Stimulated activated CD8-positive, alpha-beta memory T cell treated with anti-CD3 and anti-CD28 coated beads, Interleukin-4, amount 100 ng/mL, for 48 hours (primary cell): ENCODE results near the gene KRTAP10-1.

ENCODE experiments used
- DNase-seq: peaks from one replicate; pipeline ENCODE4 v3.0.0-alpha.2; 2020

KRTAP10-1 gene

DNA sequence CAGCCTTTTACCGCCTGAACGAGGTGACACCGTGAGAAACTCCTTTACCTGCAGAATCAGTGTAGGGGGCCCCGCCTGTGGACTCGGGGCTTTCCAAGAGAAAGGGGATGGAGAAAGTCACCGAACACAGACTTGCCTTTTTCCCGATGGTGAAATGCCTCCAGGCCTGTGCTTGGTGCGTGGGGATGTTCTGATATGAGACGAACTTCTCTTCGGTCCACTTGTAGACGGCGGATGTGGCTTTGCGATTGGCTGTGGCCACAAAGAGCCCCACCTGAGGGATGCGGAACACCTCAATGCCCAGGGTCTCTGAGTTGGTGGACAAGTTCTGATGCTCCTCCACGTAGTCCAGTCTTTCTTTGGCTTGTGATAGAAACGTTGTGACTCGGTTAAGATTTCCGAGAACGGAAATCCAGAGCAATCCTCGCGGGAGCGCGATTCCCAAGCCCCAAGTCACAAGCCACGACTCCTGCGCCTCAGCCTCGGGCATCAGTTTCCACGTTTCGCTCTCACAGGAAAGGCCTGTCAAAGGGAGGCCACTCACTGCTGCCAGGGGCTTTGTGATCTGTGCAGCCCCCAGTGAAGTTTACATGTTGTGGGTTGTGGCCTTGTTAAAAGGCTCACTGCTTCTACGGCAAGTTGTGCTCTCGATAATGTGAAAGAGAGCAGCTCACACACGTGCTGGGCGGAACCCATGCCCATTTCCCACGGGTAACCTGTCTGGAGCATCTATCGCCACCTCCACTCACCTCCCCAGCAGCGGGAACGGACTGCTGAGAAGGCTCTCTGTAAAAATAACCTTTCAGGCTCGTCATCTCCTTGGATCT, 12.6 kb downstream of the KRTAP10-1 start:
- DNase-seq: no peak

DNA sequence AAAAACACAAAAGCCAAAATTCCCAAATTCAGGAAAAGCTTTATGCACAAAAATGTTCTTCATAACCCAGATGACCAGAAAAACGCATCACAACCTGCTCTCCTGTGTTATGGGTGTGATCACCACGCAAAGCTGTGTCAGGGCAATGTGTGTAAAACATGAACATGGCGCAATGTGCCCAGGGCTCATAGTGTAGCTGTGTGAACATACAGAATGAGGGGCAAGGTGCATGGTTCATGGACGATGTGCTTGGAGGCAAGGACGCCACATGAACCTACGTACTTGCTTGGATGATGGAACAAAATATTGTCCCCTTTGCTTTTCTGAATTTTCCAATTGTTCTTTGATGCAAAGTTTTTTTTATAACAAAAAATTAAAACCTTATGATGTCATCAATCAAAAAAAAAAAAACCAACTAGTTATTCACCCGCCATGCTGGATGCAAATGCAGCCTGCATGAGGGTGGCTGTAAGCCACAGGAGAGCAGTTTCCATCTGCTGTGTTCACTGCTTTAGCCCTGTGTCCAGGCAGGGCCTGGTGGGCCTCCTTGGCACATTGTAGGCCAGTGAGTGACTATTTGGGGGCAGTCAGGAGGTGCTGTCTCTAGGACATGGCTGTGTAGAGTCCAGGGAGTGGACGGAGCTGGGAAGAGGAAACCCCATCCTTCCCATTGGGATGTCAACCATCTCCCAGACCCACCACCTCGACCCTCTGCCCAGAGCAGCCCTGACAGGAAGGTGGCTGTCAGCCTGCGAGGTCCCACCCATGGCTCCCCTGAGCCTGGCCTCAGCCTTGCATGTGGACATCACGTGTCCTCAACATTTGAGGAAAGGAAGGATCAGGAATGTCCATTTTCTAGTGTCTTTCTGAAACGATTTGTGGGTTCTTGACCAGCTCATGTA, 13.6 kb downstream of the KRTAP10-1 start:
- DNase-seq: no peak

DNA sequence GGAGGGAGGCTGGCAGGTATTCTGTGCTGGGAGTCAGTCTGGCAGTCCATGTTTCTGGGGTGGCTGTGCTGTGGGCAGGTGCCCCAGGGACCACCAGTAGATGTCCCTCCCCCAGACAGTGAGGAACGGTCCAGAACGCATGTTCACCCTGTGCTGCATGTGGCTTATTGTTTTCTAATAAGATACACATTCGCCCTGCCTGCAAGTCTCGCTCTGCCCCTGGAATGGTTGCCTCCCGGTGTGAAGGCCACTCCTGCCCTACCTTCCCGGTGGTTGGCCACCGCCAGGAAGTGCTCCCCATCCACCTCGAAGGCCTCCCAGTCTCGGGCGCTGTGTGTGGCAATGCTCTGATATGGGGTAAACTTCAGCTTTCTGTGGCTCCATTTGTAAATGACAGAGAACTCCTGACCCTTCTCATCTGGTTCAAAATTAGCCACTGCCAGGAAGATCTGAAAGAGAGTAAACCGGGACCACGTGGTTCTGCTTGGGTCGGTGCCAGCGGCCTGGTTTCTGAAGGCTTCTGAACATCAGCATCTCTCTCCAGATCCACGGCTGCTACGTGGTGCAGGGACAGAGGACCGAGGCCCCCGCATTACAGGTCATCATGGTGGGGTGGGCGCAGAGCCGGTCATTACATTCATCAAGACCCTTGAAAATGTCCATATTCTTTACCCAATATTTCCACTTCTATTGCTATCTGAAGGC, 14.5 kb downstream of the KRTAP10-1 start:
- no peak for DNase-seq

DNA sequence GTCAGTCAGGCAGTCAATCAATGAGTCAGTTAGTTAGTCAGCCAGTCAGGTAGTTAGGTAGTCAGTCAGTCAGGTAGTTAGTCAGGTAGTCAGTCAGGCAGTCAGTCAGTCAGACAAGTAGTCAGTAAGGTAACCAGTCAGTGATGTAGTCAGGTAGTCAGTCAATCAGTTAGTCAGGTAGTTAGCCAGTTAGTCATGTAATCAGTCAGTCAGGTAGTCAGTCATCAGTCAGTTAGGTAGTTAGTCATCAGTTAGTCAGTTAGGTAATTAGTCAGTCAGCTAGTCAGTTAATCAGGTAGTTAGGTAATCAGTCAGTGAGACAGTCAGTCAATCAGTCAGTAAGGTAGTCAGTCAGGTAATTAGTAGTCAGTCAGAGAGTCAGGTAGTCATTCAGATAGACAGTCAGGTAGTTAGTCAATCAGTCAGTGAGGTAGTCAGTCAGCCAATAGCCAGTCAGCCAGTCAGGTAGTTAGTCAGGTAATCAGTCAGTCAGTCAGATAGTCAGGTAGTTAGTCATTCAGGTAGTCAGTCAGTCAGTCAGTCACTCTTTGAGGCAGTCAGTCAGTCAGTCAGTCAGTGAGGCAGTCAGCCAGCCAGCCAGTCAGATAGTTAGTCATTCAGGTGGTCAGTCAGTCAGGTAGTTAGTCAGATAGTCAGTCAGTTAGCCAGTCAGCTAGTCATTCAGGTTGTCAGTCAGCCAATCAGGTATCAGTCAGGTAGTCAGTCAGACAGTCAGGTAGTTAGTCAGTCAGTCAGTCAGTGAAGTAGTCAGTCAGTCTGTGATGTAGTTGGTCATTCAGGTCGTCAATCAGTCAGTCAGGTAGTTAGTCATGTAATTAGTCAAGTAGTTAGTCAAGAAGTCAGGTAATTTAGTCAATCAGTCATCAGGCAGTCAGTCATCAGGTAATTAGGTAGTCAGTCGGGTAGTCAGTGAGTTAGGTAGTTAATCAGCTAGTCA, 15.3 kb downstream of the KRTAP10-1 start:
- DNase-seq: no peak

DNA sequence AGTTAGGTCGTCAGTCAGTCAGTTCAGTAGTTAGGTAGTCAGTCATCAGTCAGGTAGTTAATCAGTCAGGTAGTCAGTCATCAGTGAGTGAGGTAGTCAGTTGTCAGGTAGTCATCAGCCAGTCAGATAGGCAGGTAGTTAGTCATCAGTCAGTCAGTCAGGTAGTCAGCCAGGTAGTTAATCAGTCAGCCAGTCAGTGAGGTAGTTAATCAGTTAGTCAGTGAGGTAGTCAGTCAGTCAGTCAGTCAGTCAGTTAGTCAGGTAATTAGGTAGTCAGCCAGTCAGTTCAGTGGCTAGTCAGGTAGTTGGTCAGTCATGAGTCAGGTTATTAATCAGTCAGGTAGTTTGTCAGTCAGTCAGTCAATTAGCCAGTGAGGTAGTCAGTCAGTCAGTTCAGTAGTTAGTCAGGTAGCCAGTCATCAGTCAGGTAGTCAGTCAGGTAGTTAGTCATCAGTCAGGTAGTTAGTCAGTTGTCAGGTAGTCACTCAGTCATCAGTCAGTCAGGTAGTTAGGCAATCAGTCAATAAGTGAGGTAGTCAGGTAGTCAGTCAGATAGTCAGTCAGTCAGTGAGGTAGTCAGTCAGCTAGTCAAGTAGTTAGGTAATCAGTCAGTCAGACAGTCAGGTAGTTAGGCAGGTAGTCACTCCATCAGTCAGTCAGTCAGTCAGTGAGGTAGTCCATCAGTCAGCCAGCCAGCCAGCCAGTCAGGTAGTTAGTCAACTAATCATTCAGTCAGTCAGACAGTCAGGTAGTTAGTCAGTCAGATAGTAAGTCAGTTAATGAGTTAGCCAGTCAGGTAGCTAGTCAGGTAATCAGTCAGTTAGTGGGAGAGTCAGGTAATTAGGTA, 16.2 kb downstream of the KRTAP10-1 start:
- DNase-seq: no peak

DNA sequence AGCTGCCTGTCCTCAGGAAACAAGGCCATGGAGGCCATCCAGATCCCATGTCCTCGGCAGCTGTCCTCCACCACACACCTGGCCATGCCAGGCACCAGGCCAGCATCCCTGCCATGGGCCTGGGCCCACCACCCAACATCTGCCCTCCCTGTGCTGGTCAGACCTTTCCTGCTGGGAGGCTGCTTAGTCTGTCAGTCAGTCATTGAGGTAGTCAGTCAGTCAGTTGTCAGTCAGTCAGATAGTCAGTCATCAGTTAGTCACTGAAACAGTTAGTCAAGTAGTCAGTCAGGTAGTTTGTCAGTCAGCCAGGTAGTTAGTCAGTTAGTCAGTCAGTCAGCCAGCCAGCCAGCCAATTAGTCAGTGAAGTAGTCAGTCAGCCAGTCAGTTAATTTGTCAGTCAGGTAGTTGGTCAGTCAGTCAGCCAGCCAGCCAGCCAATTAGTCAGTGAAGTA, 17.2 kb downstream of the KRTAP10-1 start:
- no peak for DNase-seq

DNA sequence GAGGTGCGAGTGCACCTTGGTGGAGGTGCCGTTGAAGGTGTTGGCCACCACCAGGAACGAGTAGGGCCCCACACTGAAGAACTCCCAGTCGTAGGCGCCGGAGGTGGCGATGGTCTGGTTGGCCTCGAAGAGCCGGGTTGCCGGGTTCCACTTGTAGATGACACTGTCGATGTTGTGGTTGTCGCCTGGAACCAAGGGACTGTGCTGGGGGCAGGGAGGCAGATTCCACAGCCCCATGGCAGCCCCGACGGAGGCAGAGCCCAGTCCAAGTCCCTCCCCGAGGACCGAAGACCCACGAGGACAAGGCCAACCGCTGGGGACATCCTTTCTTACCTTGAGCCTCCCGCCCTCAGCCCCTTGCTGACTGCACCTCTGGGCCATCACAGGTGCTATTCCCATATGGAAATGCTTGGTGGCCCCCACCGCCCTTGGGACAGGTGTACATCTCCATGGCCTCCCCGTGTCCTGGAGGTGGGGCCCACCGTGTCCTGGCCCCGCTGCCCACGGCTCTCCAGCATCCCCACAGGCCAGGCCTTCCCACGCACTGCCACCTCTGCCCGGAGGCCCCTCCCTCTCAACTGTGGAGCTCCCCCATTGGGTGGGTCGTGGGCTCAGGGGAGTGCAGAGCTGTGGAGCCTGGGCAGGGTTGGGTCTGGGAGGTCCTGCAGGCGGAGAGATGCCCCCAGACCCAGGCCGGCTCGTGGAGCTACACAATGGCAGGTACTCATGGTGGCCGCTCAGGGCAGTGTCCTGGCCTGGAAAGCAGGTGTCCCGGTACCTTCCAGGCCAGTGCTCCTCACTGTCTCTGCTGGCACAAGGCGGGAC, 17.9 kb downstream of the KRTAP10-1 start:
- DNase-seq: no peak

DNA sequence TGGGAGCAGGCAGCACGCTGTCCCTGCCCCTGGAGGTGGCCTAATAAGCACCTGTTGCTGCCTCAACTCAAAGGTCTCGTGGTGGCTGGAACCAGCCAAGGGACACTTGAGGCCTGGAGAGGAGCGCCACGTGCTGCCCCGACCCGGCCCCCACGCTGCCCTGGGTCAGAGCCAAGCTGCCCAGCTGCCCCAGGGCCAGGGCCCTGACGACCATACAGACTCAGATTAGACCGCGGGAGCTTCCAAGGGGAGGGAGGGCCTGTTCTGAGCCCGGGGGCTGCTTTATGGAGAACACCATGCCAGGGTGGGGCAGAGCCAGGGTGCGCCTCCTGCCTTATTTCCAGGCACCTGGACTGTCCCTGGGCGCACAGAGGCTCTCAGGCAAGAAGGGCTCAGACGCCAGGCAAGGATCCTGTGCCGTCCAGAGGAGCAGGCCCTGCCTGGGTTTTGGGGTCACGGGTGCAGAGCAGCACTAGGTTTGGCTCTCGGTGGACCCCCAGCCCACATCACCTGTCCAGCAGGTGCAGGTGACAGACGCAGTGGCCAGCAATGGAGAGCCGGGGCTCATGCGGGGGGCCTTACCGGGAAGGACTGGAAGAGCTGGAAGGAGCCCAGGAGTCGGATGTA, 18.6 kb downstream of the KRTAP10-1 start:
- no peak for DNase-seq

DNA sequence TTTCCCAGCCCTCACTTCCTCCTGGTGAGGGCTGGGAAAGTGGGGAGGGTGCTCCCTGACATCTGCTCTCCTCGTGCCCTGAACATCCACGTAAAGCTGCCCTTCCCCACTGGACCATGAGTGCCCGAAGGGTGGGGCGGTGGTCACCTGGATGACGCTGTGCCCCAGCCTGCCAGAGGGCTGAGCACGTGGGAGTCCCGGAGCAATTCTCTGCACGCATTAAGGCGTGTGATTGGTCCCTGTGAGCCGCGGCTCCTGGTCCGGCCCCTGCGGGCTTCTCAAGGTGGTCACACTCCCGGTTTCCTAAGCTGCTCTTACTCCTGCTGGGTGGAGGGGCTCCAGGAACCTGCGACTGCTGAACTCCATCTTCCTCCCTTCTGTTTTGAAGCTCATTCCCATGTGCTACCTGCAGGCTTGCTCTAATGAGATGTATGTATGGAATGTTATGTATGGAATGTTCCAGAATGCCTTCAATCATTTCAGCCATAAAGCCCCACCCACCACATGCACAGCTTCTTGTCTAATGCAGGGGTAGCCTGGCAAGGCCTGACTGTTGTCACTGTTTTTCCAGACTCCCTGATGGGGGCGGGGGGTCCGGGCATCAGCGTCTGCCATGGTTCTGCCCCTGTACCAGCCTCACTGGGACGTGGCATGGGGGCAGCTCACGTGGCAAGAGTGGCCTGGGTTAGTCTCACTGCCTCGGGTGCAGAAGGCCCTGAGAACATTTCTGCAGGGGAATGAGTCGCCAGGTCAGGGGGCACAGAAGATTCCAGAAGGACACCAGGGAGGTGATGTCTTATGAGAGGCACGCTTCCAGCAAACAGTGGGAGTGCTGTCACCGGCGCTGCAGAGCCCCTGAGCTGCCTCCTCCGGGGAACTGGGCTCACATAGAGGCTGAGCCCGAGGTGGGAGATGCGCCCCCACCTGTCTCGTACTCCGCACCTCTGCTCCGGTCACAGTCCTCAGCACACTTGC, 19.4 kb downstream of the KRTAP10-1 start:
- DNase-seq: no peak

DNA sequence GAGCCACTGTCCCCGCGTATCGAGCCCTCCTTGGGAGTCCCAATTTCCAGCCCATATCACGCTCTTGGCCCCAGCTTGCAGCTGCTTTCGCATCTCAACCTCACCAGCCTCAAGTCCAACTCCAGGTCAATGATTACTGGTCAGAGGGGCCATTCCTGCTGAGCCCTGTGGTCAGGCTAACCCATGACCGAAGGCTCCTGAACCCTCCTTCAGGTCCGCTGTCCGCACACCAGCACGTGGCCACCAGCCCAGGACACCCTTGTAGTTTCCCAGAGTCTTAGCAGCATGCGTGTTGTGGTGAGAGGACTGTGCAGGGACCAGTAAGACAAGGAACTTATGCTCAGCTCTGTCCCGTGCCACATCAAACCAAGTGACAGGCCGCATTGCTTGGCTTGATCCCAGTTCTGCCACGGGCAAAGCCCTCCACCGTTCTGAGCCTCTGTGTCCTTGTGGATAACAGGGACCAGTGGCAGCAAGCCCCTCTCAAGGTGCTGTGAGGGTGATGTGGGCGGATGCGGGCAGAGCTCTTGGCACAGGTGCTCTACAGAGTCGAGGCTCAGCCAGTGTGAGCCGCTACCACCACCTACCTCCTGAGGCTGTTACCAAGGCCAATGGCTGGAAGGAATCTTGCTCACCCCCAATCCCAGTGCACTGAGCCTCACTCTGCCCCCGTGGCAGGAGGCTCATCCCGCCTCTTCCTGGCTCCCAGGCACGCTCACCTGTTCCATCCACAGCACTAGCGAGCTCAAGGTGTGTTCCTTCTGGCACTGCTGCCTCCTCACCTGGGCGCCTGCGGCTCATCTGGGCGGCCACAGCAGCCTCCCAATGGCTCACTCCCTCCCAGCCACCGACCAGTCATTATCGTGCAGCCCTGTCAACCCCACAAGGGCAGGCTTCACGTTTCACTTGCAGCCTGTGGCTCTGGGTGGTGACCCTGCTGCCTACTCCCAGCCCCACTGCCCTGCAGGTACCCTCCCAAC, 20.4 kb downstream of the KRTAP10-1 start:
- no peak for DNase-seq

DNA sequence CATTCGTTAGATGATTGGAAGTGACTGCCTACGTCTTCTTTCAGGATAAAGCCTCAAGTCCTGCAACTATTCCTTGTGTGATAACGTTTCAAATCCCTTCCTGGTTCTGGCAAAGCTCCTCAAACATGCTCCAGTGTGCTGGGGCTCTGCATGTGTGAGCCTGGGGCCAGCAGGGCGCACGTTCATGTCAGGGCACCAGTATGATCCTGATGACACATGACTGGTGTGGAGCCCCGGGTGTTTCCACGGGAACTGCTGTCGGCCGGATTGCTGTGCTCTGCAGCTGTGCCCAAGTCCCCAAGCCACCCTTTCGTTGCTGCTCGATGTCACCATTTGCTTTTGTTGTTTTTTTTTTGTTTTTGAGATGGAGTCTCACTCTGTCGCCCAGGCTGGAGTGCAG, 21.3 kb downstream of the KRTAP10-1 start:
- no peak for DNase-seq

DNA sequence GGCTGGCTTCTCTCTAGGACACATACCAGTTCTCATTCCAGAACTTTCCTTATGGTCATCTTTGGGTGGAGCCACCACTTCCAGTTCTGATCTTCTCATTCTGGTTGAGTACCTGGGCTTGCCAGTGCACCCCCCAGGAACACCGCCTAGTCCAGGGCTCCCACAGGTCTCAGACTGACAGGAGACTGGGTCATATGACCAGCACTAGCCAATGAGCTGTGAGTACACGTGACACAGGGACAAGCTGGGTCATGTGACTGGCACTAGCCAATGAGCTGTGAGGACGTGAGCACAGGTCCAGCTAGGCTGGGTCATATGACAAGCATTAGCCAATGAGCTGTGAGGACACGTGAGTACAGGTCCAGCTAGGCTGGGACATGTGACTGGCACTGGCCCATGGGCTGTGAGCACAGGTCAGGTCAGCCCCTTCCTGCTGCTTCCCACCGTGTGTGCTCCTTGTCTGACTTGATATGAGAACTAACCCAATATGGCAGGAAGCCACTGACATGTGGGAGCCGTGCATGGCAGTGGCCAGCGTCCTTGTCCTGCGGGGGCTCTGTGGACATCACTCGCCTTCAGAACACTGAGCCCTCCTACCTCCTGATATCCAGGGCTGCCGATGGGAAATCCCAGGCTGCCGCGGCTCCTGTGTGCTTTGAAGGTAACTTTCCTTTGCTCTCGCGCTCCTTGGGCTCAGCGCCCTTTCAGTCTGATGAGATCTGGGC, 22.7 kb downstream of the KRTAP10-1 start:
- DNase-seq: peak; percentile 54

DNA sequence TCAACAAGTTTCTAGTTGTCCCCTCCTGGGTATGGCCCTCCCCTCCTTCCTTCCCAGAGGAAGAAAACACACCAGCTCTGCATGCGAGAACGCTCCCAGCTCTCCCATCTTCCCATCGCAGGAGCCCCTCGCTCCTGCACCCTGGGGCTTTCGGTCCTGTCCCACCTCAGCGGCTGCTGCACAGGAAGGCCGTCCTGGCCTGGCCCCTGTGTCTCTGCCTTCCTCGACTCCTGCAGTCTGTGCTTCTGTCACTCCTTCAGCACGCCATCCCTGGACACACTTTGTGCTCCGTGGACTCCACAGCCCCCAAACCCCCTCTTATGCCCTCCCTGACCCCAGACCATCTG, 23.2 kb downstream of the KRTAP10-1 start:
- no peak for DNase-seq

DNA sequence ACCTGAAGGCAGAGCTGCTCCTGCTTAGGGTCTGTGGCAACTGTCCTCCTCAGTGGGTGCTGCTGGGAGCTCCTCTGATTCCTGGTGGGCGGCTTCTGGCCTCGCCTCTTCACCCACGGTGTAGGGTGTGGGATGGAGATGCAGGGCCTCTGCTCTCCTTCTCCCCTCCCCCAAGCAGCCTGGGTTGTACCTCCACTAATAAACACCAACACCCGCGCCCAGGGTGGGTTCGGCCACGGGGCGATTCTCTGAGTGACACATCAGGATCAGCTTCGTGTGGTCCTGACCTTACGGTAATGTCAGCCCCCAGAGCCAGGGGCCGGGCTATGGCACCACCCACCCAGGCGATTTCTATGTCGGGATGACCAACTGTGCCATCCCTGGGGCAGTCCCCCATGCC, 23.7 kb downstream of the KRTAP10-1 start:
- no peak for DNase-seq

DNA sequence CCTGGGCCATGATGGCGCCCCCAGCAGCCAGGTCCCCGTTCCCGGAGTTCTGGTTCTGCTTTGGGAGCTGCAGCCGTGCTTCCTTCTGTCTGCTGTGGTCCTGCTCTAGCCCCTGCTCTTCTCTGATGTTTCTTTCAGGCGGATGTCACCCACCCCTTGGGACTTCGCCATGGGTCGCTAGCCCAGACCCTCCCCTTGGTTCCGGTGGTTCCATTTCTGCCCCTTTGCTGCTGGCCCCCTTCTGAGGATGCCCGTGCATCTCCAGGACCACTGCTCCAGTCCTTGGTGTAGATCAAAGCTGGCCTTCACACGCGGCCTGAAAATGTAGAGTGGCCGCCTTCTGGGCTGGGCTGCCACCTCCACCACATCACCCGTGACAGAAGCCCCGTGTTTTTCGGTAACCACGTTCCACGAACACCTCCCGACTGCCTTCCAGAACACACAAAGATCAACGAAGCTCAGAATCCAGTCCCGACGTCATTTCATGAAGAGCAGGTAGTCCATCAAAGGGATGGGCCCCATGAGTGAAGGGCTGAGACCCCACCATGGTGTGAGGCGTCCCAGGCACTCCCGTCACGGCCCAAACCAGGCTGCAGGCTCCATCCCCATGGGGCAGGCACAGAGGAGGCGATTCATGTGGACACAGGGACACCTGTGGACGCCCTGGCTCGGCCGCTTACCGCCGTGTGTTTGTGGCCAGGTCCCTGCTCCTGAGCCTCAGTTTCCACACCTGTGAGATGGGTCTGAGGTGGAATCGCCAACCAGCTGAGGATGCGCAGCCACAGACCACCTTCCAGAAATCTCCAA, 24.4 kb downstream of the KRTAP10-1 start:
- no peak for DNase-seq
